Transverse colon (tissue), 4 donors: ENCODE results near the gene HOXA3. TPM values are rescaled to one million over a fixed set of nuclear protein-coding genes. Genes with fewer than 3 reads are reported as not detected.
A peak's percentile ranks its signal among the peaks of the same experiment; 100 is the strongest.

Experiments used
- DNase-seq: peaks from one replicate; pipeline ENCODE4 v3.0.0-alpha.2; 2019
- H3K27ac ChIP-seq, 4 donors: fragments of 200-600 bp; sonication (generic); 2 replicates each; pipeline ENCODE4 v1.5.1; 2016 to 2018; ENCODE audit warnings: inconsistent platforms in 4 of 4
- H3K27me3 ChIP-seq: fragments of 200-600 bp; sonication (generic); 2 replicates; pipeline ENCODE4 v1.5.1; 2017; ENCODE audit warnings: inconsistent platforms
- H3K36me3 ChIP-seq, 4 donors: fragments of 200-600 bp; sonication (generic); 2 replicates each; pipeline ENCODE4 v1.5.1; 2017 to 2019; ENCODE audit warnings: inconsistent platforms in 4 of 4
- H3K4me1 ChIP-seq, 4 donors: fragments of 200-600 bp; sonication (generic); 2 replicates each; pipeline ENCODE4 v1.5.1; 2017 to 2020; ENCODE audit warnings: inconsistent platforms in 4 of 4
- H3K4me3 ChIP-seq, 4 donors: fragments of 200-600 bp; sonication (generic); 1 replicate in 1 of 4; 2 replicates in 3 of 4; pipeline versions ENCODE4 v1.5.1 to v1.6.1; 2017 to 2019; ENCODE audit warnings: inconsistent platforms in 4 of 4
- H3K9me3 ChIP-seq, 2 donors: fragments of 200-600 bp; sonication (generic); 2 replicates each; pipeline ENCODE4 v1.5.1; 2017 to 2019; ENCODE audit warnings: inconsistent platforms in 2 of 2
- CTCF ChIP-seq, 5 experiments: fragments of 200-600 bp in 3 of 5; fragments of 450-650 bp in 2 of 5; sonication (generic) in 3 of 5; IDR thresholded peaks; 1 replicate in 2 of 5; 2 replicates in 3 of 5; pipeline ENCODE4 v1.5.1; 2016 to 2017; ENCODE audit warnings: antibody characterized with exemption in 5 of 5, inconsistent platforms in 3 of 5, mild to moderate bottlenecking in 2 of 5, moderate library complexity in 1 of 5
- EP300 ChIP-seq: sonication (generic); formaldehyde crosslinking; IDR thresholded peaks from one replicate; pipeline ENCODE4 v1.6.1; 2017; ENCODE audit warnings: antibody characterized with exemption, low read depth
- POLR2A ChIP-seq: fragments of 450-650 bp; IDR thresholded peaks from one replicate; pipeline ENCODE4 v1.6.1; 2016; ENCODE audit warnings: antibody characterized with exemption, mild to moderate bottlenecking, moderate library complexity
- POLR2AphosphoS5 ChIP-seq, 3 donors: sonication (generic); formaldehyde crosslinking; IDR thresholded peaks; one replicate each; pipeline ENCODE4 v1.6.1; 2016; ENCODE audit warnings: antibody characterized with exemption in 3 of 3
- WGBS, 2 donors: methylation state at CpG; one replicate each; pipeline ENCODE4 v1.1.5; 2018; ENCODE audit warnings: low coverage in 1 of 2; 5-methylcytosine and 5-hydroxymethylcytosine counted together
- in situ Hi-C, 4 donors: fragments of 200-750 bp; cut with MboI; loops; one replicate each; pipeline versions ENCODE4 v1.15.0 to v1.15.1; 2017; ENCODE audit warnings: low sequenced_read_pairs in 3 of 4, low pct_ligation_motif_present in 1 of 4, low pct_unique_long_range_greater_than_20kb in 1 of 4
- intact Hi-C: fragments of 100-400 bp; cut with DNase I; formaldehyde crosslinking; loops from one replicate; pipeline ENCODE4 v1.15.1; 2023; ENCODE audit warnings: low total_unique reads
- total RNA-seq, 4 donors: library from RNA; depleted of rRNA; stranded (reverse); fragments of >200 nt; gene quantifications; one replicate each; pipeline ENCODE4 v1.1.0, GENCODE V29; 2016

HOXA3 gene
- total RNA-seq, 4 donors from 2014 or later = 14.1 to 27.3 (median 15.7) TPM

- intact Hi-C loops = loop anchor here (5.0 kb wide), 2 partner anchors 43 to 293 kb away; no protein-coding TSS in a partner anchor
- H3K36me3 ChIP-seq = no peaks in the 10 kb centered on the region
- 6 to 15% methylated on average over 3 to 13 of the region's 13 CpGs for WGBS, 2 donors
- H3K4me1 ChIP-seq = peaks cover 18 to 86% (median 65%) of the 10 kb centered on the region in 4 donors
- peak overlapping the region; percentile 71 to 81 (median 76) for H3K4me3 ChIP-seq
- peak; percentile 40 for DNase-seq
- peaks cover 50% of the 10 kb centered on the region for H3K27me3 ChIP-seq
- in situ Hi-C loops = loop anchor here in 3 of 4 donors (10.0 to 25.0 kb wide), 5 partner anchors 295 to 1288 kb away; no protein-coding TSS in a partner anchor
- H3K27ac ChIP-seq = peak overlapping the region; percentile 95 to 99 (median 98)
- H3K9me3 ChIP-seq = no peaks in the 10 kb centered on the region
- TF ChIP-seq CTCF (IDR thresholded peaks at IDR 0.05) = no peak
- TF ChIP-seq EP300 = no peak
- no peak for TF ChIP-seq POLR2AphosphoS5 (IDR thresholded peaks at IDR 0.05)
- no peak for TF ChIP-seq POLR2A
These were observed 2.4 kb downstream of the HOXA3 start for GRCh38 chr7:27149842-27150567.

GRCh38 chr7:27148756-27149641 lies 3.4 kb downstream of the HOXA3 start:
- 9 to 20% methylated on average over 10 to 29 of the region's 30 CpGs for WGBS, 2 donors
- Histone ChIP-seq H3K27me3 (peaks cover 40% of the 10 kb centered on the region), H3K4me1 (peaks cover 11 to 87% (median 65%) of the 10 kb centered on the region in 4 donors), H3K9me3 (no peaks in the 10 kb centered on the region), H3K4me3 (peak overlapping the region; percentile 54 to 79 (median 72)), H3K27ac (peak overlapping the region; percentile 95 to 99 (median 98)), H3K36me3 (no peaks in the 10 kb centered on the region)
- intact Hi-C loops (loop anchor here (5.0 kb wide), 2 partner anchors 42 to 292 kb away; no protein-coding TSS in a partner anchor), in situ Hi-C loops (loop anchor here in 3 of 4 donors (10.0 kb wide), 1 partner anchor 294 kb away; no protein-coding TSS in a partner anchor)
- peak; percentile 57 for DNase-seq
- peak; percentile 34 to 61 (median 52) for TF ChIP-seq POLR2AphosphoS5 (IDR thresholded peaks at IDR 0.05)
- peak; percentile 17 for TF ChIP-seq POLR2A
- no peak for TF ChIP-seq CTCF (IDR thresholded peaks at IDR 0.05)
- no peak for TF ChIP-seq EP300

GRCh38 chr7:27148031-27148755 lies 4.2 kb downstream of the HOXA3 start:
- no peaks in the 10 kb centered on the region for H3K9me3 ChIP-seq
- WGBS, 2 donors = 10% methylated on average over 28 of the region's 28 CpGs; no CpG with 5 or more reads in 1 of the 2 donors
- in situ Hi-C loops = loop anchor here in 3 of 4 donors (10.0 kb wide), 1 partner anchor 293 kb away; no protein-coding TSS in a partner anchor
- peaks cover 3 to 85% (median 61%) of the 10 kb centered on the region in 4 donors for H3K4me1 ChIP-seq
- intact Hi-C loops = loop anchor here (5.0 kb wide), 2 partner anchors 41 to 291 kb away; no protein-coding TSS in a partner anchor
- peak; percentile 77 for DNase-seq
- peaks cover 34% of the 10 kb centered on the region for H3K27me3 ChIP-seq
- no peaks in the 10 kb centered on the region for H3K36me3 ChIP-seq
- no peak for TF ChIP-seq CTCF (IDR thresholded peaks at IDR 0.05)
- TF ChIP-seq POLR2AphosphoS5 (IDR thresholded peaks at IDR 0.05) = peak; percentile 65 to 83 (median 74)
- no peak for TF ChIP-seq EP300
- peak; percentile 80 for TF ChIP-seq POLR2A
- H3K4me3 ChIP-seq = peak overlapping the region; percentile 54 to 79 (median 72)
- peak overlapping the region; percentile 95 to 99 (median 98) for H3K27ac ChIP-seq
